Measurements from ENCODE around the gene PSME3IP1. TPM values are rescaled to one million over a fixed set of nuclear protein-coding genes. Genes with fewer than 3 reads are reported as not detected.
"Not testable (repeated sequence)": the region's sequence is repeated elsewhere in the genome, so short reads cannot be mapped to it uniquely, and the experiment has no call there.

Gene PSME3IP1
- 123 and 147 TPM in 2 replicates for total RNA-seq (2014; rRNA removed; shearing (Covaris generic))

- peak; percentile 99 for DNase-seq (ENCODE audit: low read depth)
Observed at GRCh38 chr16:57185945-57186871, at the start of gene PSME3IP1, which contains the start of gene RSPRY1. Gene PSME3IP1, minus strand, starts transcription at chr16:57186039. Its CDS starts 12,185 bp downstream, at chr16:57173854. Gene RSPRY1, plus strand, starts transcription at chr16:57186329. Its CDS starts 18,330 bp downstream, at chr16:57204659.

GRCh38 chr16:57235128-57236021 lies 49.5 kb upstream of the PSME3IP1 start:
- peak; percentile 75 for DNase-seq (ENCODE audit: low read depth)

- DNase-seq (ENCODE audit: low read depth) = no peak
Observed at GRCh38 chr16:57234707-57235092, 48.9 kb upstream of the PSME3IP1 start.

- DNase-seq (ENCODE audit: low read depth) = no peak
Observed at GRCh38 chr16:57233944-57234706, 48.3 kb upstream of the PSME3IP1 start.

GRCh38 chr16:57231821-57232350 lies 46.0 kb upstream of the PSME3IP1 start:
- DNase-seq (ENCODE audit: low read depth) = no peak

GRCh38 chr16:57229079-57229478 lies 43.2 kb upstream of the PSME3IP1 start:
- DNase-seq (ENCODE audit: low read depth) = no peak

- DNase-seq (ENCODE audit: low read depth) = no peak
Observed at GRCh38 chr16:57226701-57227621, 41.1 kb upstream of the PSME3IP1 start.

GRCh38 chr16:57225978-57226377 lies 40.1 kb upstream of the PSME3IP1 start:
- no peak for DNase-seq (ENCODE audit: low read depth)

- no peak for DNase-seq (ENCODE audit: low read depth)
Observed at GRCh38 chr16:57224651-57225335, 39.0 kb upstream of the PSME3IP1 start.

- DNase-seq (ENCODE audit: low read depth) = no peak
Observed at GRCh38 chr16:57223057-57223456, 37.2 kb upstream of the PSME3IP1 start.

GRCh38 chr16:57216968-57217367 lies 31.1 kb upstream of the PSME3IP1 start:
- no peak for DNase-seq (ENCODE audit: low read depth)

GRCh38 chr16:57213462-57213861 lies 27.6 kb upstream of the PSME3IP1 start:
- DNase-seq (ENCODE audit: low read depth) = no peak

- DNase-seq (ENCODE audit: low read depth) = no peak
Observed at GRCh38 chr16:57209780-57210179, 23.9 kb upstream of the PSME3IP1 start.

- DNase-seq (ENCODE audit: low read depth) = no peak
Observed at GRCh38 chr16:57208926-57209325, 23.1 kb upstream of the PSME3IP1 start.

- no peak for DNase-seq (ENCODE audit: low read depth)
Observed at GRCh38 chr16:57204675-57205074, 18.8 kb upstream of the PSME3IP1 start.

GRCh38 chr16:57203451-57203850 lies 17.6 kb upstream of the PSME3IP1 start:
- no peak for DNase-seq (ENCODE audit: low read depth)

- DNase-seq (ENCODE audit: low read depth) = no peak
Observed at GRCh38 chr16:57202095-57202886, 16.5 kb upstream of the PSME3IP1 start.

GRCh38 chr16:57200926-57201325 lies 15.1 kb upstream of the PSME3IP1 start:
- DNase-seq (ENCODE audit: low read depth) = not testable (repeated sequence)

GRCh38 chr16:57200321-57200720 lies 14.5 kb upstream of the PSME3IP1 start:
- DNase-seq (ENCODE audit: low read depth) = not testable (repeated sequence)

Data from M059J (cell line).